Subcutaneous abdominal adipose tissue (tissue), 5 donors: ENCODE results near the gene SCAPER.

Experiments used
- H3K27ac ChIP-seq: one replicate; pipeline ENCODE4 v1.7.0; 2013; ENCODE audit warnings: low read depth, mild to moderate bottlenecking, inconsistent platforms, low read length, moderate library complexity
- H3K27me3 ChIP-seq, 5 donors: one replicate each; pipeline ENCODE4 v1.7.0; 2013; ENCODE audit warnings: low read length in 5 of 5, inconsistent platforms in 1 of 5; ENCODE audit not compliant: control insufficient read depth in 5 of 5, insufficient read depth in 4 of 5
- H3K36me3 ChIP-seq, 5 donors: one replicate each; pipeline ENCODE4 v1.7.0; 2013; ENCODE audit warnings: low read length in 5 of 5; ENCODE audit not compliant: control insufficient read depth in 5 of 5, insufficient read depth in 5 of 5
- H3K4me1 ChIP-seq, 5 donors: one replicate each; pipeline ENCODE4 v1.7.0; 2013; ENCODE audit warnings: low read length in 5 of 5, mild to moderate bottlenecking in 3 of 5, moderate library complexity in 1 of 5; ENCODE audit not compliant: control insufficient read depth in 5 of 5, insufficient read depth in 5 of 5
- H3K4me3 ChIP-seq, 5 donors: one replicate each; pipeline ENCODE4 v1.7.0; 2013; ENCODE audit warnings: low read length in 5 of 5, low read depth in 1 of 5
- H3K9ac ChIP-seq, 5 donors: one replicate each; pipeline ENCODE4 v1.7.0; 2013; ENCODE audit warnings: low read length in 5 of 5, mild to moderate bottlenecking in 4 of 5, moderate library complexity in 3 of 5
- H3K9me3 ChIP-seq, 5 donors: one replicate each; pipeline ENCODE4 v1.7.0; 2013; ENCODE audit warnings: low read length in 5 of 5; ENCODE audit not compliant: control insufficient read depth in 5 of 5
- donor health status: healthy.
- donor health status: healthy.
- donor health status: healthy.
- donor health status: healthy.
- donor health status: healthy.

SCAPER gene

GRCh38 chr15:76398317-76399104 is 506.6 kb downstream of the SCAPER start:
- Histone ChIP-seq H3K9ac (no peak overlapping the region), H3K4me1 (no peaks in the 10 kb centered on the region), H3K27me3 (no peaks in the 10 kb centered on the region), H3K36me3 (peaks cover 5 to 10% (median 5%) of the 10 kb centered on the region in 5 donors), H3K9me3 (no peaks in the 10 kb centered on the region), H3K27ac (no peak overlapping the region), H3K4me3 (no peak overlapping the region)

- Histone ChIP-seq H3K27ac (no peak overlapping the region), H3K9ac (no peak overlapping the region), H3K9me3 (no peaks in the 10 kb centered on the region), H3K27me3 (no peaks in the 10 kb centered on the region), H3K4me3 (no peak overlapping the region), H3K4me1 (no peaks in the 10 kb centered on the region), H3K36me3 (no peaks in the 10 kb centered on the region)
Observed at GRCh38 chr15:76393614-76394013, 511.5 kb downstream of the SCAPER start.

- H3K4me3 ChIP-seq: no peak overlapping the region
- peaks cover 0 to 4% (median 0%) of the 10 kb centered on the region in 5 donors for H3K36me3 ChIP-seq
- no peaks in the 10 kb centered on the region for H3K9me3 ChIP-seq
- H3K9ac ChIP-seq: no peak overlapping the region
- no peaks in the 10 kb centered on the region for H3K4me1 ChIP-seq
- no peaks in the 10 kb centered on the region for H3K27me3 ChIP-seq
- no peak overlapping the region for H3K27ac ChIP-seq
Observed at GRCh38 chr15:76391847-76392246, 513.3 kb downstream of the SCAPER start.

- H3K4me3 ChIP-seq: no peak overlapping the region
- no peaks in the 10 kb centered on the region for H3K4me1 ChIP-seq
- H3K9ac ChIP-seq: no peak overlapping the region
- H3K27ac ChIP-seq: no peak overlapping the region
- peaks cover 0 to 4% (median 0%) of the 10 kb centered on the region in 5 donors for H3K36me3 ChIP-seq
- no peaks in the 10 kb centered on the region for H3K9me3 ChIP-seq
- no peaks in the 10 kb centered on the region for H3K27me3 ChIP-seq
Observed at GRCh38 chr15:76391309-76391708, 513.8 kb downstream of the SCAPER start.

- Histone ChIP-seq H3K9ac (no peak overlapping the region), H3K36me3 (peaks cover 0 to 4% (median 0%) of the 10 kb centered on the region in 5 donors)
Observed at GRCh38 chr15:76390571-76390970, 514.6 kb downstream of the SCAPER start.

GRCh38 chr15:76386926-76387325 is 518.2 kb downstream of the SCAPER start:
- Histone ChIP-seq H3K4me1 (no peaks in the 10 kb centered on the region), H3K27ac (no peak overlapping the region), H3K27me3 (no peaks in the 10 kb centered on the region), H3K36me3 (peaks cover 0 to 6% (median 3%) of the 10 kb centered on the region in 5 donors), H3K9ac (no peak overlapping the region), H3K9me3 (no peaks in the 10 kb centered on the region), H3K4me3 (no peak overlapping the region)

More at GRCh38 chr15:76390571-76390970, 514.6 kb downstream of the SCAPER start:
- Histone ChIP-seq H3K4me3 (no peak overlapping the region), H3K4me1 (no peaks in the 10 kb centered on the region), H3K27ac (no peak overlapping the region), H3K27me3 (no peaks in the 10 kb centered on the region), H3K9me3 (no peaks in the 10 kb centered on the region)

- H3K9me3 ChIP-seq: no peaks in the 10 kb centered on the region
- no peak overlapping the region for H3K9ac ChIP-seq
- no peak overlapping the region for H3K27ac ChIP-seq
- no peaks in the 10 kb centered on the region for H3K4me1 ChIP-seq
- H3K27me3 ChIP-seq: no peaks in the 10 kb centered on the region
- peaks cover 0 to 13% (median 6%) of the 10 kb centered on the region in 5 donors for H3K36me3 ChIP-seq
- H3K4me3 ChIP-seq: no peak overlapping the region
Observed at GRCh38 chr15:76386178-76386577, 519.0 kb downstream of the SCAPER start.

- Histone ChIP-seq H3K36me3 (peaks cover 0 to 20% (median 6%) of the 10 kb centered on the region in 5 donors), H3K4me3 (no peak overlapping the region), H3K9me3 (no peaks in the 10 kb centered on the region), H3K27me3 (no peaks in the 10 kb centered on the region), H3K9ac (no peak overlapping the region), H3K4me1 (no peaks in the 10 kb centered on the region), H3K27ac (no peak overlapping the region)
Observed at GRCh38 chr15:76384409-76384808, 520.7 kb downstream of the SCAPER start.

- H3K36me3 ChIP-seq: peaks cover 0 to 20% (median 6%) of the 10 kb centered on the region in 5 donors
- no peak overlapping the region for H3K4me3 ChIP-seq
- no peaks in the 10 kb centered on the region for H3K4me1 ChIP-seq
- no peaks in the 10 kb centered on the region for H3K9me3 ChIP-seq
- no peak overlapping the region for H3K27ac ChIP-seq
- H3K9ac ChIP-seq: no peak overlapping the region
- H3K27me3 ChIP-seq: no peaks in the 10 kb centered on the region
Observed at GRCh38 chr15:76382987-76383728, 522.0 kb downstream of the SCAPER start.

GRCh38 chr15:76381366-76381765 is 523.8 kb downstream of the SCAPER start:
- no peak overlapping the region for H3K9ac ChIP-seq
- no peaks in the 10 kb centered on the region for H3K4me1 ChIP-seq
- no peak overlapping the region for H3K4me3 ChIP-seq

More at GRCh38 chr15:76381366-76381765, 523.8 kb downstream of the SCAPER start:
- Histone ChIP-seq H3K9me3 (no peaks in the 10 kb centered on the region), H3K27me3 (no peaks in the 10 kb centered on the region), H3K27ac (no peak overlapping the region), H3K36me3 (peaks cover 0 to 16% (median 5%) of the 10 kb centered on the region in 5 donors)
